GM19395 (cell line): ENCODE measurements around the gene KIF22.
"Not testable (repeated sequence)": the region's sequence is repeated elsewhere in the genome, so short reads cannot be mapped to it uniquely, and the experiment has no call there.

Experiments used
- ATAC-seq: cut with Tn5 transposase; IDR thresholded peaks from one replicate; pipeline ENCODE4 v1.9.1; 2021; ENCODE audit warnings: mild to moderate bottlenecking, moderate library complexity; ENCODE audit not compliant: unreplicated experiment

The KIF22 gene

GRCh38 chr16:29790183-29790948, at the start of gene KIF22:
KIF22 (plus strand) TSS chr16:29790751; CDS start chr16:29790760, 9 bp downstream.
- peak; percentile 90 for ATAC-seq

GRCh38 chr16:29742683-29743275, 47.8 kb upstream of the KIF22 start:
- no peak for ATAC-seq

- ATAC-seq, result no peak
Observed at GRCh38 chr16:29743475-29743826, 47.1 kb upstream of the KIF22 start.

GRCh38 chr16:29743827-29744531, 46.6 kb upstream of the KIF22 start:
- ATAC-seq, result no peak

GRCh38 chr16:29744541-29745101, 45.9 kb upstream of the KIF22 start:
- no peak for ATAC-seq

- peak; percentile 54 for ATAC-seq
Observed at GRCh38 chr16:29745121-29745852, 45.3 kb upstream of the KIF22 start.

GRCh38 chr16:29745853-29746345, 44.7 kb upstream of the KIF22 start, which contains the start of gene C16orf54:
C16orf54 (minus strand) TSS chr16:29745990; CDS start chr16:29744951, 1,039 bp downstream.
- ATAC-seq, result peak; percentile 52

GRCh38 chr16:29746518-29746917, 44.0 kb upstream of the KIF22 start:
- not testable (repeated sequence) for ATAC-seq

- ATAC-seq, result no peak
Observed at GRCh38 chr16:29747947-29748759, 42.4 kb upstream of the KIF22 start.

- not testable (repeated sequence) for ATAC-seq
Observed at GRCh38 chr16:29748760-29749149, 41.8 kb upstream of the KIF22 start.

GRCh38 chr16:29753516-29753915, 37.0 kb upstream of the KIF22 start:
- no peak for ATAC-seq

- ATAC-seq, result no peak
Observed at GRCh38 chr16:29756654-29757053, 33.9 kb upstream of the KIF22 start.

- not testable (repeated sequence) for ATAC-seq
Observed at GRCh38 chr16:29757086-29757485, 33.5 kb upstream of the KIF22 start.

- no peak for ATAC-seq
Observed at GRCh38 chr16:29757950-29758466, 32.5 kb upstream of the KIF22 start.

- ATAC-seq, result no peak
Observed at GRCh38 chr16:29760567-29761279, 29.8 kb upstream of the KIF22 start.

- ATAC-seq, result not testable (repeated sequence)
Observed at GRCh38 chr16:29761280-29761651, 29.3 kb upstream of the KIF22 start.

- ATAC-seq, result no peak
Observed at GRCh38 chr16:29761882-29762281, 28.7 kb upstream of the KIF22 start.

- ATAC-seq, result no peak
Observed at GRCh38 chr16:29763326-29763725, 27.2 kb upstream of the KIF22 start.
